AG08395 (cell line): Measurements from ENCODE around the gene SLC7A7.
"Not testable (repeated sequence)": the region's sequence is repeated elsewhere in the genome, so short reads cannot be mapped to it uniquely, and the experiment has no call there.

Experiments used
- DNase-seq: peaks from one replicate; pipeline ENCODE4 v3.0.0; 2012; ENCODE audit warnings: mixed read lengths, low spot score

SLC7A7 gene

DNA sequence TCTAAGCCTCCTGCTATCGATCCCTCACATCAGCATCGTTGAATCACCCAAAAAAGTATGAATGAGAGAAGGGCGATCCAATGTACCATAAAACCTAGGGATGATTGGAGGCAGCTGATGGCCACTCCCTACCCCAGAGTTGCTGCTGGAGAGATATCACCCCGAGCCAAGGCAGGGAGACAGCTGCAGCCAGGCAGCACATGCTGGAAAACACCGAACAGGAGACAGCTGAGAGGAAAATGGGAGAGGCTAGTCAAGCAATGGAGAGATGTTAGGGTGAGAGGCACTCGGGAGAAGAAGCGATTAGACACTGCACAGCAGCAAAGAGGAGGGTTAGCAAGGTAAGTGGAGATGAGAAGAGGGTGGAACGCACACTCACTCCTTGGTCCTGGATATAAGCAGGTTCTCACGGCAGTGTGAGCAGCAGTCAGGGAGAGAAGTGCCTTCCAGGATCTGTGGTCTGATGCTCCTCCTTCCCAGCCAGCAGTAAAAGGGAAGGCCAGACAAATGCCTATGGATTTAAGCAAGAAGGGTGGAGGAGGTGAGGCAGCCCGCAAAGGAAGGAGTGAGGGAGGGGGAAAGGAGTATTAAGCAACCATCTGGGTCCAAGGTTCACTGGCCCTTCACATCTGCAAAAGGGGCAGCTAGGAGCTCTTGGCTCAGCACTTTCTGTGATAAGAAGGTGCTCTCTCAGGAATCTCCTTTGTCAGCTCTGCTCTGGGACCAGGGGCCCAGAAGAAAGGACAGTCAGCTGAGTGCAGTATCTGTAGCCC is at the start of gene SLC7A7:
TSS of gene SLC7A7 (minus strand) at position 495 of the 773 bp plus-strand sequence. CDS start 2,037 bp downstream, outside the sequence.
- no peak for DNase-seq

DNA sequence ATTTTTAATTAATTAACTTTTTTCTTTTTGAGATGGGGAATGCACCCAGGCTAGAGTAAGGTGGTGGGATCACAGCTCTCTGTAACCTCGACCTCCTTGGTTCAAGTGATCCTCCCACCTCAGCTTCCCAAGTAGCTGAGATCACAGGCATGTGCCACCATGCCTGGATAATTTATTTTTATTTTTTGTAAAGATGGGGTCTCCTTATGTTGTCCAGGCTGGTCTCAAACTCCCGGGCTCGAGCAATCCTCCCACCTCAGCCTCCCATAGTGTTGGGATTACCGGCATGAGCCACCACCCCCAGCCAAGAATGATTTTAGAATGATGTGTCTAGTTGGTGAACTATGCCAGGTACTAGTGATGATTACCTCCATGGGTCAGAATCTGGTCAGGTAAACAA is 49.7 kb upstream of the SLC7A7 start:
- DNase-seq, result no peak

DNA sequence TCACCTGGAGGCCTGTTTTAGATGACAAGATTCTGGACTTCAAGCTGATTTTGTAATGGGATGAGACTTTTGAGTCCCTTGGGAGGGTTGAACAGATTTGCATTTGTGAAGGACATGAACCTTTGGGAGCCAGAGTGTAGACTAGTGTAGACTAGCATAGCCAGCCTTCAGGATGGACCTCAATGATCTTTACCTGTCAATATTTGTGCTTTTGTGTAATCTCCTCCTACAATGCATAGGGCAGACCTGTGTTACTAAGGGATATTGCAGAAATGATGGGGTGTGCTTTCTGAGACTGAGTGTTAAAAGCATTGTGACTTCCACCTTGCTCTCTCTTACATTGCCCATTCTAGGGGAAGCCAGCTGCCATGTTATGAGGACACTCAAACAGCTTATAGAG is 46.4 kb upstream of the SLC7A7 start:
- no peak for DNase-seq

DNA sequence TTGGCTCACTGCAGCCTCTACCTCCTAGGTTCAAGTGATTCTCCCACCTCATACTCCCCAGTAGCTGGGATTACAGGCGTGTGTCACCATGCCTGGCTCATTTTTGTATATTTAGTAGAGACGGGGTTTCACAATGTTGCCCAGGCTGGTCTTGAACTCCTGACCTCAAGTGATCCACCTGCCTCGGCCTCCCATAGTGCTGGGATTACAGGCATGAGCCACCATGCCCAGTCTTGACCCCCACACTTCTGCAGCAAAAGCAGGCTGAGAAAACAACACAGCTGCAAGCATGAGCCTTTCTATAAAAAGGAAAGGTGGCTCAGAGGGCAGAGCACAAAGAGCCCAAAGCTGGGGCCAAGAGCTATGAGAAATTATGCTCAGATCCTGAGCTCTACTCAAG is 45.1 kb upstream of the SLC7A7 start:
- not testable (repeated sequence) for DNase-seq

DNA sequence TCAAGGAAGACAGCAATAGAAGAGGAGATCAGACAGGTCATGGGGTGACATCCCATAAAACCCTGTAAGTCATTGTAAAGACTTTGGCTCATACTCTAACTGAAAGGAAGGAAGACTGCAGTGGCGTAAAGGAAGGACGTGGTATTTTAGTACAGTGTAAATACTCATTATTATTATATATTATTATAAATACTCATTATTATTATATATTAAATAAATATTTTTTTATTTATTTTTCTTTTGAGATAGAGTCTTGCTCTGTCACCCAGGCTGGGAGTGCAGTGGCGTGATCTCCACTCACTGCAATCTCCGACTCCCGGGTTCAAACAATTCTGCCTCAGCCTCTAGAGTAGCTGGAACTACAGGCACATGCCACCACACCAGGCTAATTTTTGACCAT is 41.2 kb upstream of the SLC7A7 start:
- no peak for DNase-seq

DNA sequence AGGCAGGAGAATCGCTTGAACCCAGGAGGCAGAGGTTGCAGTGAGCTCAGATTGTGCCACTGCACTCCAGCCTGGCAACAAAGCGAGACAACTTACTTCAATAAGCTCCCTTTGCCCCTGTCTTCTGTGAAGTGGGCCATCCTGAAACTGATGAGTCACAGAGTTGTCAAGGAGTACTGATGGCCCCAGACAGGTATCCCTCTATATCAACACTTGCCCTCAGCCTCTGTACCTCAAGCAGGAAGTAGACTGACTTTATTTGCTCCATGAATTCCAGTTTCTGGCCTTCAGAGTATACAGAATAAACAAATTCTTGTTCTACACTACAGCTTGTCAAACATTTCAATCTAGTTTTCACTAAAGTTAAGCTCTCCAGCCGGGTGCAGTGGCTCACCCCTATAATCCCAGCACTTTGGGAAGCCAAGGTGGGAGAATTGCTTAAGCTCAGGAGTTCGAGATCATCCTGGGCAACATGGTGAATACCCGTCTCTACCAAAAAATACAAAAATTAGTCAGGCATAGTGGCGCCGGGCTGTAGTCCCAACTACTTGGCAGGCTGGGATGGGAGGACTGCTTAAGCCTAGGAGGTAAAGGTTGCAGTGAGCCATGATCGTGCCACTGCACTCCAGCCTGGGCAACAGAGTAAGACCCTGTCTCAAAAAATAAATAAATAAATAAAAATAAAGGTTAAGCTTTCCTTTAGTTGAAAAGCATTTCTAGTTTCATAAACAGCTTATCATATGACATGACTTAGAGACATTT is 39.9 kb upstream of the SLC7A7 start:
- DNase-seq, result no peak

DNA sequence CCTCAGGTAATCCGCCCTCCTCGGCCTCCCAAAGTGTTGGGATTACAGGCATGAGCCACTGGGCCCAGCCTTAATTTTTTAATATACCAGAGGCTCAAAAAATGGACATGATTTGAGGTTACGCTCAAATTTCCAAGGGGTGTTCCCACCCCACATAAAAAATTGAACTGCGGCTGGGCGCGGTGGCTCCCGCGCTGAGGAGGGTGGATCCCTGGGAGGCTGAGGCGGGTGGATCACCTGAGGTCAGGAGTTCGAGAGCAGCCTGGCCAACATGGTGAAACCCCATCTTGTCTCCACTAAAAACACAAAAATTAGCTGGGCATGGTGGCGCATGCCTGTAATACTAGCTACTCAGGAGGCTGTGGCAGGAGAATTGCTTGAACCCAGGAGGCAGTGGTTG is 39.1 kb upstream of the SLC7A7 start:
- not testable (repeated sequence) for DNase-seq

DNA sequence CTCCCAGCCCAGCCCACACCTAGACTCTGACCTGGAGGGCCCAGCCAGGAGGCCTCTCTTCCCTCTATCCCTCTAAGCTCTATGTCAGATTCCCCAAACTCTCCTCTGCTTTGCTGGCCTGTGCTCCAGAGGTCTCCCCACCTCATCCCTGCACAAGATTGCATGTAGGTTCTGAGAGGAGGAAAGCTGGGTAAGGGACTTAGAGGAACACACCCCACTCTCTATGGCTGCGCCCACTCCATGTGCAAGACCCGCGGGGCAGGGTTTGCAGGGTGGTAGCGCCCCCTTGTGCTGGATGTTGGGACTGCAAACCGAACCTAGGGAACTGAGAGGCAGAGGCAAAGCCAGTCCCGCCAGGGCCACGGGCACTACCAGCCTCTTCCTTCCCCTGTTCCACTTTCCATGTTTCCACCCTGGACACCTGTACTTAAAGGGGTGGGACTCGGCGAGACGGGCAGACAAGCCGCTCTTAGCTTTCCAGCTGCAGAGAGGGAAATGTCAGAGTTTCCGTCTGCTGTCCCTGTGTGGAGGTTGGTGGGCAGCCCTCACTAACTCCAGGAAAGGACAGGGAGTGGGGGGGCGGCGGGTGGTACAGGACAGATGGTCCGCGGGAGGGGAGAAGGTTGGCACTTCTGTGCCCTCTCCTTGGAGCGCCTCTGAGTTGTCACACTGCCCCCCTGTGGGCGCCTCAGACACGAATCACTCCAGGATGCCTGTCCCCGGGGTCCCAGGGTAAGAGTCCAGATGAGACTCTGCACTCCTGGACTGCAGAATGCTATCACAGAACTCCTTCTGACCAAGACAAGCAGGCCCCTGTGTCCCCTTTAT is 37.9 kb upstream of the SLC7A7 start:
- DNase-seq, result peak; percentile 72

DNA sequence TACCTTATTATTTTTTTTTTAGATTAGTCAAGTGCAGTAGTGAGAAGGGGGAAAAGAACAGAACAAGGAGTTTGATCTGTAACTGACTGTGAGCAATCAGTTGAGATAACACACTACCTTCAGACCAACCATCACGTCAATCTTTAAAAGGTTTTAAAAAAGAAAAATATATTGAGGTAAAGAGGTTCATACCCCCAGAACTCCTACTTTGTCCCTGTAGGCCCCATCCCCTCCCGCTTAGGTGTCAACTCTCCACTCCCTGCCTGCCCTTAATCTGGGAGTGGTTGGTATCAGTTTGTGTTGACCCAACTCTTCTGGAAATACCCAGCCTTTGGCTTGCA is 37.3 kb upstream of the SLC7A7 start:
- DNase-seq, result no peak

DNA sequence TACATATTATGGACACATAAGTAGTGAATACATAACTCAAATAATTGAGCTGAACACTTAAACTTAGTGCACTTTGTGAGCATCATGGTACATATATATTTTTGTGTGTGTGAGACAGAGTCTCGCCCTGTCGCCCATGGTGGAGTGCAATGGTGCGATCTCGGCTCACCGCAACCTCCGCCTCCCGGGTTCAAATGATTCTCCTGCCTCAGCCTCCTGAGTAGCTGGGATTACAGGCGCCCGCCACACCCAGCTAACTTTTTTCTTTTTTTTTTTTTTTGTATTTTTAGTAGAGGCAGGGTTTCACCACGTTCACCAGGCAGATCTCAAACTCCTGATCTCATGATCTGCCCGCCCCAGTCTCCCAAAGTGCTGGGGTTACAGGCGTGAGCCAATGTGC is 36.9 kb upstream of the SLC7A7 start:
- DNase-seq, result not testable (repeated sequence)

DNA sequence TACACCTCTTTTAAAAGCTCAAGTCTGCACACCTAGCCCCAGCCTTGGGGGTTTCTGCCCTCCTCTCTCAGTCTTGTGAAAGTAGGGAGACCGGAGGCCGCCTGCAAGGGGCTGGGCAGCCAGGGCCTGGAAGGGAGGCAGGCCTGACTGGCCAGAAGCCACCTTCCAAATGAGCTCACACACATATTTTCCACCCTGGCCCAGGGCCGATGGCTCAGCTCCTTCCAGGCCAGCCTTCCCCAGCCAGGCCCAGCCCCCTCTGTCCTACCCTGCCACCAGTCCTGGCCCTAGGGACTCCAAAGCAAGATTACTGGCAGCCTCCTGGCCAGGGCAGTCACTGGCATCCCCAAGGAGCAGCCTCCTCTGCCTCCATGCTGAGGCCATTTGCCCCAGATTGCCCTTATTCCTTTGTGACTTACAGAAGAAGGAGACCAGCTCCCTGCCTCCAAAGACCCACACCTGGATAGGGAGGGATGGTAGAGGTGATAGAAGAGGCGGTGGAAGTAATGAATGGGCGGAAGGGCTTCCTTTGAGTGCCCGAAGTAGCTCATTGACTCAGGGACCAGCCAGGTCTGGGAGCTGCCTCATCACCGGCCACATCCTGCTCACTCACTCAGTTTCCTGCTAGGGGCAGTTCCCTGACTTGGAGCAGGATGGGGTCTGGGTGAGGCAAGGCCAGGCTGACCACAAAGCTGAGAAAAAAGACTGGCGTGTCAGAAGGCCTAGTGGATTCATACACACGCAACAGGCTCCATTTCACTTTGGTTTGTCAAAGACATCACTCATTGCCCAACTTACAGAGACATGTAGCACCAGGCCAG is 35.9 kb upstream of the SLC7A7 start:
- peak; percentile 86 for DNase-seq

DNA sequence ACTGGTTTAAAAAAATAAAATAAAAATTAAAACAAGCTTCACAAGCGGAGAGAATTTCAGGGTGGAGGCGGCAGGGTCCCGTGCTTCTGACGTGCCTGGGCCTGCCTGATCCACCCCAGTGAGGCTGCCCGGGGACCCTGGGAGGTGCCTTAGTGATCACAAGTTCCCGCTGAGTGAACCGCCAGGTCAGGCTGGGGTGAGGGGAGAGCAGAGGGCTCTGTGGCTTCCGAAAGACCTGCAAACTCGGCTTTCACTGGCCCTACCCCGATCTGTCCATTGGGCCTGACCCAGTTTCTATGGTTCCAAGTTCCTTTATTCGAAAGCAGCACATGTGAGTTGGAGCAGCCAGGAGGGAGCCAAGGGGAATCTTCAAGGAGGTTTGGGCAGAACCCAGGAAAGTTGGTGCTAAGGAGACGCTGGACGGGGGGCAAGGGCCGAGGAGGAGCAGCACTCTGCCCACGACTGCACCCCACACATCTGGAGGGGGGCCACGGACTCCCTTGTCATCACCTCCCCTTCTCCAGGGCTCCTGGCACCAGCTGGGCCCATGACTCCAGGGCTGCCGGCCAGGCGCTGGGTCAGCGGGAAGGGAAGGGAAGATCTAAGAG is 34.1 kb upstream of the SLC7A7 start:
- DNase-seq, result peak; percentile 43

DNA sequence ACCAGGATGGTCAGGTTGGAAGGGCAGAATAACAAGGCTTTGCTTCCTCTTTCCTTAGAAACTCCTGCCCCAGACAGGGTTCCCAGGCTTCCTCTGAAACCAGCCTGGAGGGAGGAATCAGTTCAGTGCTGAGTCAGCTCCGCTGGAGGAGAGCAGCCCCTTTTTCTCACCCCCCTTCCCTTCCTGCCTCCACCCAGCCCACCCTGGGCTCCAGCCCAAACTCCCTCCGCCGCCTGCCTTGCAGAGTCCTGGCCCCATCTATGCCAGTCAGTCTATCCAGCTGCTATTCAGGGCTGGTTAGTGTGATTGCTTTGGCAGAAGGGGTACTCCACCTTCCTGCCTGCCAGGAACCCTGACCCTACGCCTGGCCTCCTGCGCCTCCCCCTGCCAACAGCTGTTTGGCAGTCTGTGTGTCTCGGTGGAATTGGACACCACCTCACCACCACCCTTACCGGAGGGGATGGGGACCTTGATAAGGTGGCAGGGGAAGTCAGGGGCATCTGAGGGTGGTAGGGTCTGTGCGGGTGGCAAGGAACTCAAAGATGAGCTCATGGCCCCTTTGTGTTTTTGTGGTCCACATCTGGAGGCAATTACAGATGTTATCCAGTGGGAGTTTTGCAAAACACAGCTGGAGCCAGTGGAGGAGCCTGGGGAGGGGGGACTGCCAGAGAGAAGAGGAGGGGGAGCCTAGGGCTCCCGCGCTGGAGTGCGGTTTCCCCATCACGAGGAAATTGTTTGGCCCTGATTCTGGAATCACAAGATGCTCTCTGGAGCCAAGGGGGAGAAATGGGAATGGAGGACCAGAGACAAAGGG is 33.3 kb upstream of the SLC7A7 start:
- DNase-seq, result peak; percentile 58

DNA sequence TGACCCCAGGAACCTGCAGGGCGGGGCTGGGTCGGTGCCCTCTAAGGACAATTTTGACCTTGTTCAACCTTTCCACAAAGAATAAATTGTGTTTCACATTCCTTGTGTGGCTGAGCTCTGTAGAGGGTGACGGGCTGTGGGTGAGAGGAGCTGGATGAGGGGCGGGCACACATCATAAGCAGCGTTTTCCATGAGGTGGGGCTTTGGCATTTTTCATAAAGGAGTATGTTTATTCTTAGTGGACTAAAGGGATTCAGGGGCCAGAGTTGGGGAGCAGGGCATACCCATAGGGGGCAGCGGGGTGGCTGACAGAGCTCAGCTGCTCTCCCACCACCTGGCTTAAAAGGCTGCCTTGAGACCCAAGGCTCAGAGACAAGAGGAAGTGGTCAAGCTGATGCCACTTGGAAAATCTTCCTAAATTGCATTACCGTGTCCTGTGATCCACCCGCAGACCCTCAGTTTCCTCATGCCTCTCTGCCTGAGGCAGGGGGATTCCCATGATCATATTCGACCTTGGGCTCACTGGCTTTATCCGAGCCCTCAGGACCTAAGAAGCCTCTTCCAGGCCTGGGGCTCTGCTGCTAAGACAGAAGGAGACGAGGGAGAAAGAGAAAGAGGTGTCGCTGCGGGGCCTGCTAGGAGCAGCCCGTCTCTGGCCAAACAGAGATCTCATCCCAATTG is 32.6 kb upstream of the SLC7A7 start:
- peak; percentile 33 for DNase-seq

DNA sequence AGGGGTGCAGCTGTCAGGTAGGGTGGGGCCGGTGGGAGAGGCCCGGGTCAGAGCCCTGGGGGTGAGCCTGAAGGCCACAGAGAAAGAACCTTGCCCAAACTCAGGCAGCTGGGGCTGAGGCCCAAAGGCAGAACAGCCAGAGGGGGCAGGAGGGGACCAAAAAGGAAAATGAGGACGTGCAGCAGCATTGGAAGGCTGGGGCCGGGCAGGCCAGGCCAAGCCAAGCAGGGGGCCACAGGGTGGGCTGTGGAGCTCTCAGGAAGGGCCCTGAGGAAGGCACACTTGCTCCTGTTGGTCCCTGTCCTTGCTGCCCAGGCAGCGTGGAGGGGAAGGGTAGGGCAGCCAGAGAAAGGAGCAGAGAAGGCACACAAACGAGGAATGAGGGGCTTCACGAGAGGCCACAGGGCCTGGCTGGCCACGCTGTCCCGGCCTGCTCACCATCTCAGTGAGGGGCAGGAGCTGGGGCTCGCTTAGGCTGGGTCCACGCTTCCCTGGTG is 31.6 kb upstream of the SLC7A7 start:
- no peak for DNase-seq

DNA sequence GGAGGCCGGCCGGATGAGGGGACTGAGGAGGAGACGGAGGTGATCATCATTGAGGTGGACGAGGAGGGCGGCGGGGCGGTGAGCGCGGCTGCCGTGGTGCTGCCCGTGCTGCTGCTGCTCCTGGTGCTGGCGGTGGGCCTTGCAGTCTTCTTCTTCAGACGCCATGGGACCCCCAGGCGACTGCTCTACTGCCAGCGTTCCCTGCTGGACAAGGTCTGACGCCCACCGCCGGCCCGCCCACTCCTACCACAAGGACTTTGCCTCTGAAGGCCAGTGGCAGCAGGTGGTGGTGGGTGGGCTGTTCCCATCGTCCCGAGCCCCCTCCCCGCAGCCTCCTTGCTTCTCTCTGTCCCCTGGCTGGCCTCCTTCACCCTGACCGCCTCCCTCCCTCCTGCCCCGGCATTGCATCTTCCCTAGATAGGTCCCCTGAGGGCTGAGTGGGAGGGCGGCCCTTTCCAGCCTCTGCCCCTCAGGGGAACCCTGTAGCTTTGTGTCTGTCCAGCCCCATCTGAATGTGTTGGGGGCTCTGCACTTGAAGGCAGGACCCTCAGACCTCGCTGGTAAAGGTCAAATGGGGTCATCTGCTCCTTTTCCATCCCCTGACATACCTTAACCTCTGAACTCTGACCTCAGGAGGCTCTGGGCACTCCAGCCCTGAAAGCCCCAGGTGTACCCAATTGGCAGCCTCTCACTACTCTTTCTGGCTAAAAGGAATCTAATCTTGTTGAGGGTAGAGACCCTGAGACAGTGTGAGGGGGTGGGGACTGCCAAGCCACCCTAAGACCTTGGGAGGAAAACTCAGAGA is 30.8 kb upstream of the SLC7A7 start:
- DNase-seq, result no peak

DNA sequence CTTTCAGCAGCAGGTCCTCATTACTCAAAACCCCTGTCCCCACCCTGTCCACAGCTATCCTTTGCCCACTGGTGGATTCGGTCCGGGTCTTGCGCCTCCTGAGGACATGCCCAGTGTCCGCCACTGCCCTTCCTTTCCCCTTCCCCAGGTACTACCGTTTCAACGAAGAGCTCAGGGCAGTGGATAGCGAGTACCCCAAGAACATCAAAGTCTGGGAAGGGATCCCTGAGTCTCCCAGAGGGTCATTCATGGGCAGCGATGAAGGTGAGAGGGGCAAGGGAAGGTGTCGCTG is 29.8 kb upstream of the SLC7A7 start:
- no peak for DNase-seq

DNA sequence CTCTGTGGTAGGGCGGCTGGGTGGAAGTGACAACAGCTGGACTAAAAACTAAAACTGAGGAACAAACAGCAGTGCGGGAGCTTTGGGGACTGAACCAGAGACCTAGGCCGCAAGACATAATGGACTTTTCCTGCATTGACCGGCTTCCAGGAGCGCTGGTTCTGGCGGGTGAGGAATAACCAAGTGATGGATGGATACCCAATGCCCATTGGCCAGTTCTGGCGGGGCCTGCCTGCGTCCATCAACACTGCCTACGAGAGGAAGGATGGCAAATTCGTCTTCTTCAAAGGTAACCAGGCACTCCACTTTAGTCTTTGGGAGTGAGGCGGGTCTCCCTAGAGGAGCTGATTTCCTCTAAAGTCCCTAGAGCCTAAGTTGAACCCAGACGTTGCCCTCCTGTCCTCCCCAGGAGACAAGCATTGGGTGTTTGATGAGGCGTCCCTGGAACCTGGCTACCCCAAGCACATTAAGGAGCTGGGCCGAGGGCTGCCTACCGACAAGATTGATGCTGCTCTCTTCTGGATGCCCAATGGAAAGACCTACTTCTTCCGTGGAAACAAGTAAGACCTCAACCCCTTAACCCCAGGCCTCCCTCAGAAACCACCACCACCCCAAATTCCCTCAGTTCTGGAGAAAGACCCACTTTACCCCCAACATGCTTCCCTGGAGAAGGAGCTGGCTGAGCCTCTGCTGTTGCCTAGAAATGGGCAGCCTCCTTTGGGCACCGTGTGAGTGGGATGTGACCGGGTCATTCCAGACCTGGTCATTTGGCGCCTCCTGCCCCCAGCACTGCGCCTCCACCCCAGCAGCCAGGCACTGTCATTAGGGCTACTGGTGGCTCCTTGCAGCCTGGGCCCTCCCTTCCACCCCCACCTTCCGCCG is 29.2 kb upstream of the SLC7A7 start:
- no peak for DNase-seq
